HepG2 (cell line): ENCODE data around the gene COPS7A. TPM values are rescaled to one million over a fixed set of nuclear protein-coding genes. Genes with fewer than 3 reads are reported as not detected.

ENCODE experiments used
- ATAC-seq: fragments of 200-7000 bp; cut with Tn5 transposase; 3 replicates; pipeline ENCODE4 v1.9.1; 2020; ENCODE audit warnings: mild to moderate bottlenecking, moderate library complexity
- BruUV-seq: library from RNA; stranded (reverse); fragments of 400-500 nt; replicated peaks from 2 replicates; lab custom pipeline; 2021; lab: Mats Ljungman, UMichigan
- CTCF ChIA-PET: fragments of 300-600 bp; formaldehyde crosslinking; extraction: SDS; loops from one replicate; lab custom pipeline; 2021; ENCODE audit warnings: low total read pairs, inconsistent platforms, low intra/inter-chr PET ratio; lab: Yijun Ruan, JAX
- POLR2A ChIA-PET: fragments of 350-600 bp; sonication (Branson Sonifier 250); formaldehyde crosslinking; loops from one replicate; lab custom pipeline; 2020; ENCODE audit warnings: antibody characterized with exemption, inconsistent platforms; lab: Yijun Ruan, JAX
- DNase-seq: peaks from one replicate; pipeline ENCODE4 v3.0.0-alpha.2; 2015; ENCODE audit warnings: low spot score
- FAIRE-seq: peaks from 3 replicates; lab custom pipeline; 2011; peaks lifted over from hg19 to GRCh38; lab: Jason Lieb, UNC
- H2AFZ ChIP-seq: one replicate; pipeline ENCODE4 v1.6.1; 2011; ENCODE audit warnings: low read length, inconsistent platforms
- H3K27ac ChIP-seq: fragments of 300-600 bp; 3 replicates; pipeline ENCODE4 v1.8.0; 2011; ENCODE audit warnings: mixed run types, mild to moderate bottlenecking, mixed read lengths, low read length, inconsistent platforms; ENCODE audit not compliant: insufficient read depth; ENCODE audit errors: extremely low read length
- H3K27me3 ChIP-seq, 2 experiments: fragments of 200-600 bp in 1 of 2; 2 replicates in 1 of 2; 3 replicates in 1 of 2; pipeline versions ENCODE4 v1.6.0 to v1.8.0; 2011; ENCODE audit warnings: low read length in 2 of 2, mild to moderate bottlenecking in 2 of 2, moderate library complexity in 2 of 2, inconsistent platforms in 1 of 2; ENCODE audit not compliant: insufficient read depth in 2 of 2, control insufficient read depth in 1 of 2
- H3K36me3 ChIP-seq, 2 experiments: fragments of 200-600 bp in 1 of 2; replicated peaks in 1 of 2; 2 replicates in 1 of 2; 3 replicates in 1 of 2; pipeline versions ENCODE4 v1.5.1 to v1.8.0; 2011; ENCODE audit warnings: low read length in 2 of 2, inconsistent platforms in 1 of 2; ENCODE audit not compliant: insufficient read depth in 2 of 2, control insufficient read depth in 1 of 2
- H3K4me1 ChIP-seq: 2 replicates; pipeline ENCODE4 v1.5.1; 2012; ENCODE audit warnings: low read length, inconsistent platforms; ENCODE audit not compliant: insufficient read depth
- H3K4me2 ChIP-seq: 2 replicates; pipeline ENCODE4 v1.6.0; 2011; ENCODE audit warnings: low read depth, low read length, inconsistent platforms
- H3K4me3 ChIP-seq, 3 experiments: fragments of 200-600 bp in 1 of 3; sonication (generic), shearing (Covaris generic) in 1 of 3; replicated peaks in 1 of 3; 2 replicates each; pipeline ENCODE4 v1.5.1; 2011 to 2016; ENCODE audit warnings: low read length in 3 of 3, inconsistent platforms in 2 of 3, low read depth in 2 of 3, mild to moderate bottlenecking in 2 of 3, control low read depth in 1 of 3, mixed read lengths in 1 of 3; ENCODE audit not compliant: insufficient read depth in 1 of 3
- H3K79me2 ChIP-seq: one replicate; pipeline ENCODE4 v1.6.1; 2011; ENCODE audit warnings: low read length, inconsistent platforms; ENCODE audit not compliant: insufficient read depth
- H3K9ac ChIP-seq: 2 replicates; pipeline ENCODE4 v1.6.0; 2011; ENCODE audit warnings: mild to moderate bottlenecking, low read depth, low read length, inconsistent platforms; ENCODE audit not compliant: insufficient read depth
- H3K9me3 ChIP-seq: 2 replicates; pipeline ENCODE4 v1.5.1; 2012; ENCODE audit warnings: mild to moderate bottlenecking, low read length
- H4K20me1 ChIP-seq: 2 replicates; pipeline ENCODE4 v1.6.0; 2011; ENCODE audit warnings: inconsistent platforms, mild to moderate bottlenecking, low read length, moderate library complexity; ENCODE audit not compliant: insufficient read depth
- RBM22 ChIP-seq: fragments of 200-400 bp; formaldehyde crosslinking; optimal IDR thresholded peaks from 2 replicates; pipeline ENCODE3; 2017; ENCODE audit warnings: mild to moderate bottlenecking, low read length, moderate library complexity
- SIN3A ChIP-seq: IDR thresholded peaks from 2 replicates; pipeline ENCODE4 v1.6.1; 2011; ENCODE audit warnings: low read depth, mild to moderate bottlenecking, control low read depth, low read length, borderline replicate concordance
- SP140L ChIP-seq: sonication (generic); formaldehyde crosslinking; IDR thresholded peaks from 2 replicates; pipeline ENCODE4 v1.4.0; 2020; ENCODE audit warnings: missing genetic modification reagents, borderline replicate concordance
- WGBS: methylation state at CpG from one replicate; pipeline ENCODE4 v1.1.6; 2017; ENCODE audit warnings: low lambda C conversion rate; 5-methylcytosine and 5-hydroxymethylcytosine counted together
- in situ Hi-C: cut with HindIII; loops from 2 replicates; pipeline ENCODE4 v1.10.0; 2017; ENCODE audit warnings: low pct_unique_long_range_greater_than_20kb; ENCODE audit not compliant: extremely low pct_ligation_motif_present
- intact Hi-C: fragments of 100-400 bp; cut with micrococcal nuclease; formaldehyde crosslinking; loops from one replicate; pipeline ENCODE4 v1.10.0; 2022; ENCODE audit not compliant: unreplicated experiment
- polyA plus RNA-seq, 8 experiments: library from polyadenylated mRNA; depleted of rRNA in 3 of 8; stranded (reverse) in 7 of 8; unstranded in 1 of 8; fragments of >200 nt; fragmentation: Illumina TruSeq in 4 of 8; extraction: Trizol in 4 of 8; gene quantifications; 2 replicates each; pipeline versions ENCODE4 v1.2.1 to v1.2.3, GENCODE V29; 2011 to 2016; ENCODE audit warnings: low read depth in 4 of 8, missing spikeins in 1 of 8, mixed read lengths in 1 of 8; ENCODE audit not compliant: insufficient read depth in 1 of 8
- total RNA-seq, 5 experiments: library from RNA; depleted of rRNA; stranded (reverse); fragments of >200 nt; fragmentation: Illumina TruSeq; extraction: Trizol; gene quantifications; 2 replicates each; pipeline ENCODE4 v1.2.3, GENCODE V29; 2016; ENCODE audit warnings: low read depth in 1 of 5
- TF ChIP-seq, protein P1 (sequence below): sonication (generic); formaldehyde crosslinking; conservative IDR thresholded peaks from 2 replicates; pipeline ENCODE4 v1.4.0; 2020; ENCODE audit warnings: mild to moderate bottlenecking, missing genetic modification reagents, moderate library complexity

The COPS7A gene
- total and polyA plus RNA-seq, 2 of the 13 experiments (the other 11 are each of a cell fraction or from before 2014, with no cell fraction given): 40.0 to 73.6 TPM

DNA sequence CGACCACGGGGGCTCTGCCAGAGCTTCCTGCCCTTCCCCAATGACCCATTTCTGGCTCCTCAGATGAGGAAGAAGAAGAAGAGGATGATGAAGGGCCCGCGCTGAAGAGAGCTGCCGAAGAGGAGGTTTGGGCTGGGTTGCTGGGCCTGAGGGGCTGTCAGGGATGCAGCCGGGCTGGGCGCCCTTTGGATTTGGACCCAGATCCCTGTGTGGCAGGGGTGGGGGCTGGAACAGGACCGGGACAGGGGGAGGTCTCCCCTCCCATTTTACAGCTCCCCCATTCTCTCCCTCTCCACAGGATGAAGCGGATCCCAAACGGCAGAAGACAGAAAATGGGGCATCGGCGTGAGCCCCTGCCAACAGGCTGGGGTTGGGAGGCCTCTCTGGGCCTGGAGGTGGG, 46.2 kb downstream of the COPS7A start (continued):
- TF ChIP-seq, protein P1, sequence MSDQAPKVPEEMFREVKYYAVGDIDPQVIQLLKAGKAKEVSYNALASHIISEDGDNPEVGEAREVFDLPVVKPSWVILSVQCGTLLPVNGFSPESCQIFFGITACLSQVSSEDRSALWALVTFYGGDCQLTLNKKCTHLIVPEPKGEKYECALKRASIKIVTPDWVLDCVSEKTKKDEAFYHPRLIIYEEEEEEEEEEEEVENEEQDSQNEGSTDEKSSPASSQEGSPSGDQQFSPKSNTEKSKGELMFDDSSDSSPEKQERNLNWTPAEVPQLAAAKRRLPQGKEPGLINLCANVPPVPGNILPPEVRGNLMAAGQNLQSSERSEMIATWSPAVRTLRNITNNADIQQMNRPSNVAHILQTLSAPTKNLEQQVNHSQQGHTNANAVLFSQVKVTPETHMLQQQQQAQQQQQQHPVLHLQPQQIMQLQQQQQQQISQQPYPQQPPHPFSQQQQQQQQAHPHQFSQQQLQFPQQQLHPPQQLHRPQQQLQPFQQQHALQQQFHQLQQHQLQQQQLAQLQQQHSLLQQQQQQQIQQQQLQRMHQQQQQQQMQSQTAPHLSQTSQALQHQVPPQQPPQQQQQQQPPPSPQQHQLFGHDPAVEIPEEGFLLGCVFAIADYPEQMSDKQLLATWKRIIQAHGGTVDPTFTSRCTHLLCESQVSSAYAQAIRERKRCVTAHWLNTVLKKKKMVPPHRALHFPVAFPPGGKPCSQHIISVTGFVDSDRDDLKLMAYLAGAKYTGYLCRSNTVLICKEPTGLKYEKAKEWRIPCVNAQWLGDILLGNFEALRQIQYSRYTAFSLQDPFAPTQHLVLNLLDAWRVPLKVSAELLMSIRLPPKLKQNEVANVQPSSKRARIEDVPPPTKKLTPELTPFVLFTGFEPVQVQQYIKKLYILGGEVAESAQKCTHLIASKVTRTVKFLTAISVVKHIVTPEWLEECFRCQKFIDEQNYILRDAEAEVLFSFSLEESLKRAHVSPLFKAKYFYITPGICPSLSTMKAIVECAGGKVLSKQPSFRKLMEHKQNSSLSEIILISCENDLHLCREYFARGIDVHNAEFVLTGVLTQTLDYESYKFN (CRISPR knock-in tag): no peak
- peak; percentile 19 for TF ChIP-seq RBM22

DNA sequence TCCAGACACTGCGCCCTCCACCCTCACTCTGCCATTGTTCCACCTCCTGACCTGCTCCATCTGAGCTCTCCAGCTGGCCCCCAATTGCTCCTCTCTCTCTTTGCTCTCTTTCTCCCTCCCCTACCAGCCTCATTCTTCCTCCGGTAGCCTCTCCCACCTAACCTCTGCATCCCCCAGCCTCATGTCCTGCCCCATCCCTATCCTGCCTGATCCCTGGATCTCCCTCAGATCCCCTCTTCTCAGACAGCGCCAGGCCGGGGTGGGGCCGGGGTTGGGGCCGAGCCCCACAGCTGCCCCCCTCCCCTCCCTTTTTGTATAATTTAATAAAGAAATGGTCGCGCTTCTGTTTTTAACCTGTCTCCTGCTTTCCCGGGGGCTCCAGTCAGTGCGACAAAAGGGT, 46.8 kb downstream of the COPS7A start:
- TF ChIP-seq SP140L (CRISPR knock-in tag) (no peak), SIN3A (no peak)
- TF ChIP-seq, all 625 proteins: peak for 0
- WGBS: 98% methylated on average over 10 of the region's 10 CpGs
- H3K4me2 ChIP-seq: no peak overlapping the region
- H4K20me1 ChIP-seq: 0 out of 2 replicates have a peak, but pooled peaks cover 6% of the 10 kb centered on the region
- FAIRE-seq (no peak), ATAC-seq (no peak), DNase-seq (no peak)
- CTCF ChIA-PET: no interaction called here
- peaks cover 20% of the 10 kb centered on the region for H3K79me2 ChIP-seq
- intact Hi-C loops (no loop called here), in situ Hi-C loops (no loop called here)
- no peaks in the 10 kb centered on the region for H3K9me3 ChIP-seq
- no peaks in the 10 kb centered on the region for H3K27me3 ChIP-seq
- peaks cover 68% of the 10 kb centered on the region for H3K4me1 ChIP-seq
- no peak overlapping the region for H2AFZ ChIP-seq
- no TSS peak for BruUV-seq
- POLR2A ChIA-PET: interaction anchor here (0.9 to 8.3 kb wide), 3 partner anchors 10 to 47 kb away, joined by 3 to 162 read pairs (median 4); partner anchors contain the start of genes COPS7A and MLF2
- H3K9ac ChIP-seq: no peak overlapping the region
- H3K27ac ChIP-seq: no peak overlapping the region
- no peak overlapping the region for H3K4me3 ChIP-seq
- H3K36me3 ChIP-seq: peaks cover 0 to 11% of the 10 kb centered on the region in 2 experiments; a peak in 1 of 5 replicates
